Myocyte (in vitro differentiated cells): ENCODE results near the gene SLC6A18. TPM values are rescaled to one million over a fixed set of nuclear protein-coding genes. Genes with fewer than 3 reads are reported as not detected.

ENCODE experiments used
- DNase-seq: peaks from one replicate; pipeline ENCODE4 v3.0.0-alpha.2; 2012; ENCODE audit warnings: low read depth
- total RNA-seq: library from RNA; depleted of rRNA; stranded (reverse); fragments of >200 nt; gene quantifications from 2 replicates; pipeline ENCODE4 v1.2.3, GENCODE V29; 2014

SLC6A18 gene
- total RNA-seq, 1 donor from 2014 or later = not detected

GRCh38 chr5:1186351-1187233 is 38.6 kb upstream of the SLC6A18 start:
- no peak for DNase-seq

- DNase-seq = no peak
Observed at GRCh38 chr5:1187234-1187949, 37.8 kb upstream of the SLC6A18 start.

GRCh38 chr5:1187950-1188334 is 37.2 kb upstream of the SLC6A18 start:
- no peak for DNase-seq

GRCh38 chr5:1188464-1188863 is 36.7 kb upstream of the SLC6A18 start:
- DNase-seq = no peak

- no peak for DNase-seq
Observed at GRCh38 chr5:1189269-1189668, 35.9 kb upstream of the SLC6A18 start.

GRCh38 chr5:1190278-1190677 is 34.9 kb upstream of the SLC6A18 start:
- no peak for DNase-seq

- no peak for DNase-seq
Observed at GRCh38 chr5:1190837-1191239, 34.3 kb upstream of the SLC6A18 start.

GRCh38 chr5:1192971-1193590 is 32.1 kb upstream of the SLC6A18 start:
- DNase-seq = no peak

- DNase-seq = no peak
Observed at GRCh38 chr5:1193591-1193985, 31.6 kb upstream of the SLC6A18 start.

- no peak for DNase-seq
Observed at GRCh38 chr5:1194378-1194777, 30.8 kb upstream of the SLC6A18 start.

- DNase-seq = no peak
Observed at GRCh38 chr5:1195439-1195838, 29.7 kb upstream of the SLC6A18 start.

GRCh38 chr5:1195916-1196315 is 29.3 kb upstream of the SLC6A18 start:
- DNase-seq = no peak

- no peak for DNase-seq
Observed at GRCh38 chr5:1196562-1196961, 28.6 kb upstream of the SLC6A18 start.

GRCh38 chr5:1197876-1198666 is 27.1 kb upstream of the SLC6A18 start:
- no peak for DNase-seq

- no peak for DNase-seq
Observed at GRCh38 chr5:1199340-1199648, 25.9 kb upstream of the SLC6A18 start.

GRCh38 chr5:1199649-1200494 is 25.3 kb upstream of the SLC6A18 start:
- no peak for DNase-seq

GRCh38 chr5:1200495-1201326 is 24.5 kb upstream of the SLC6A18 start:
- no peak for DNase-seq

- no peak for DNase-seq
Observed at GRCh38 chr5:1201327-1202025, 23.7 kb upstream of the SLC6A18 start, which contains the start of gene SLC6A19. TSS of gene SLC6A19 (plus strand) at chr5:1201595. CDS start at chr5:1201651, 56 bp downstream.
